ENCODE measurements around the gene NLRC3.

GRCh38 chr16:3607634-3608033 is 30.4 kb upstream of the NLRC3 start:
- no peak for TF ChIP-seq CTCF (IDR thresholded peaks at IDR 0.05; ENCODE audit: low read depth, low read length, missing input control)
- TF ChIP-seq YY1 (IDR thresholded peaks at IDR 0.05), result no peak
- TF ChIP-seq TAF1 (conservative IDR thresholded peaks at IDR 0.05), result no peak
- no peak for TF ChIP-seq JUND (IDR thresholded peaks at IDR 0.05)
- TF ChIP-seq HNF4A (conservative IDR thresholded peaks at IDR 0.05), result no peak
- no peak for TF ChIP-seq MAX (IDR thresholded peaks at IDR 0.05)
- TF ChIP-seq REST (IDR thresholded peaks at IDR 0.05), result no peak
- TF ChIP-seq EGR1 (IDR thresholded peaks at IDR 0.05; ENCODE audit: low read depth in 2 of 2), result no peak
- no peak for TF ChIP-seq SP1 (IDR thresholded peaks at IDR 0.05)
- TF ChIP-seq GABPA (IDR thresholded peaks at IDR 0.05 in 1 of 2, conservative IDR thresholded peaks at IDR 0.05 in 1 of 2), result no peak
